Activated CD8-positive, alpha-beta memory T cell treated with anti-CD3 and anti-CD28 coated beads, Interleukin-2, amount 50 U/mL, for 24 hours (primary cell): ENCODE results near the gene CACNB2.

Source experiments
- DNase-seq: peaks from one replicate; pipeline ENCODE4 v3.0.0-alpha.2; 2020; ENCODE audit errors: extremely low read depth

CACNB2 gene

DNA sequence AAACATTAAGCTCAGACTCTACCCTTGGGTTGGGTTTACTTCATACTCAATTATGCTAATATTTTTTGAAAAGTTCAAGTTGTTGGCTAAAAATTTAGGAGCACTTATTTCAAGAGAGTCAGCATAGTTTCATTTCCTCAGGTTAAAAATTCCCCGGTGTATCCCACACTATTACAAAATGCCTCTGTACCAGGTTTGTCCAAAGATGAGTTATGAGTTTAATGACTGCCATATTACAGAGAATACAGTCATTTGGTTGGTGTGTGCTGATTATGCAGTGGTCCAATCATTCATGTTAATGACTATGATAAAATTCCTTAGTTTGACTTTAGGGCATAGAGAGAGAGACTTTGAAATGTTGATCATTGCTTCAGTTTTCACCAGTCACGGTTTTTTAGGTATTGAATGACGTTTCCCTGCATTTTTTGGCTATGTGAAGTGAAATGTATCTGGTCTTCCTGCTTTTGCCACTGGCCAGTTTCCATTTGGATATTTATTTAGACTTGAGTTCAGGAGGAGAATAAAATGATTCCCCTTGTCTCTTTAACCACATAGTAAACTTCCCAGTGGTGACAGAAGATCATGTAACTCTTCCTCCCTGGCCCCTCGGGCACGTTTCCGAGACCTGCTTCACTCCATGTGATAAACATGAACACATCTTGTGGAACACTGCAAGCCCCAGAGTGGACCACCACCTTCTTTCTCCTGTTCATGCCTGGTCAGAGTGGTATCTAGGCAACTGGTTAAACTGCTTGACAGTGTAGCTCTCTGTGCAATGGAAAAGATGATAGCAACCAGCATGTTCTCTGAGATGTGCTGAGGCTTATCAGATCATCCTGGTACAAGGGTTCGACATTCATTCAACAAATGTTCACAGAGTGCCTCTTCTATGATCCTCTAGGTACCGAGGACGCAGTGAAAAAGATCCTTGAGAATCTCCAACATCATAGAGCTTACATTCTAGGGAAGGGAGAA lies 153.6 kb downstream of the CACNB2 start:
- DNase-seq: no peak

DNA sequence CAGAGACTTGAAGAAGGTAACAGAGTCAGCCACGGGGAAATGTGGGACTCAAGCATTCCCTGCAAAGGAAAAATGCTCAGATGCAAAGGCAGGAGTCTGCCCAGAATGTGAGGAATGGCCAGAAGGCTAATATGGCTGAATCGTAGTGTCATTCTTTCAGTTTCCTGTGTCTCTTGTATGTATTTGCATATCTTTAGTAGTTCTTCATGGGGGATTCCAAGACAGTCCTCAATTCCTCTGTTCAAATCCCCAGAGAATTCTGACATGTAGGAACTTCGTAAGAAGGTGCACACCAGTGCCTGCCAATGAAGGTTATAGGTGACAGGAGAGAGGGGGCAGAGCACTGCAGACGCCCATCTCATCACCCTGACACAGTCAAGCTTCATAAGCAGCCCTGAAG lies 154.4 kb downstream of the CACNB2 start:
- no peak for DNase-seq

DNA sequence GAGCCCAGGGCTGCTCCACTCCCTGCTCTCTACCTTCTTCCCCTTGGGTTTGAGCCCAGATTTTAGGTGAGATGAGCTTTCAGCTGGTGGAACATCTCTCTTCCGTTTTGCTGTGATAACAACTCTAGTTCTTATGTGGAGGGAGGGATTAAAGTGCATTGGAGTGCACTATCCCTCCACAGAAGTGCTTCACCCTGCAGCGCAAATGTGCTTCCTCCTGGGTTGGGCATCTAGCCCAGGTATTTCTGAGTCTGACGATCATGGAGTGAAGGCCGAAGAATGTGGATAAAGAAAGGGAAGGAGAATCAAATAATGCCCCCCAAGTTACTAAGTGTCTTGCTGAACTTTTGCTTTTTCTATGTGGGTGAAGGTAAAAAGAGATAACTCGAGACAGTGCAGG lies 157.4 kb downstream of the CACNB2 start:
- no peak for DNase-seq

DNA sequence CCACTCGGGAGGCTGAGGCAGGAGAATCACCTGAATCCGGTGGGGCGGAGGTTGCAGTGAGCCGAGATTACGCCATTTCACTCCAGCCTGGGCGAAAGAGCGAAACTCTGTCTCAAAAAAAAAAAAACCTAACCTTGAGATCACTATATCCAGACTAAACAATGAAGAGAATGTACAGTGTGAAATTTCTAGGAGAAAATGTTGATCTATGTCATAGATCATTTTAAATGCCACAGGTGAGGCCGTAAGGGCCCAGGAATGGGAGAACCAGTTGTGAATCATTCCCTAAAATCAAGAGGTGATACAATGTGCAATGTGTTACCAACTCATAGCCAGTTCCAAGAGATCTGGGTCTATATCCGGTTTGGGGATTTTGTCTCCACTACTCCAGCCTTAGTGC lies 158.0 kb downstream of the CACNB2 start:
- no peak for DNase-seq

DNA sequence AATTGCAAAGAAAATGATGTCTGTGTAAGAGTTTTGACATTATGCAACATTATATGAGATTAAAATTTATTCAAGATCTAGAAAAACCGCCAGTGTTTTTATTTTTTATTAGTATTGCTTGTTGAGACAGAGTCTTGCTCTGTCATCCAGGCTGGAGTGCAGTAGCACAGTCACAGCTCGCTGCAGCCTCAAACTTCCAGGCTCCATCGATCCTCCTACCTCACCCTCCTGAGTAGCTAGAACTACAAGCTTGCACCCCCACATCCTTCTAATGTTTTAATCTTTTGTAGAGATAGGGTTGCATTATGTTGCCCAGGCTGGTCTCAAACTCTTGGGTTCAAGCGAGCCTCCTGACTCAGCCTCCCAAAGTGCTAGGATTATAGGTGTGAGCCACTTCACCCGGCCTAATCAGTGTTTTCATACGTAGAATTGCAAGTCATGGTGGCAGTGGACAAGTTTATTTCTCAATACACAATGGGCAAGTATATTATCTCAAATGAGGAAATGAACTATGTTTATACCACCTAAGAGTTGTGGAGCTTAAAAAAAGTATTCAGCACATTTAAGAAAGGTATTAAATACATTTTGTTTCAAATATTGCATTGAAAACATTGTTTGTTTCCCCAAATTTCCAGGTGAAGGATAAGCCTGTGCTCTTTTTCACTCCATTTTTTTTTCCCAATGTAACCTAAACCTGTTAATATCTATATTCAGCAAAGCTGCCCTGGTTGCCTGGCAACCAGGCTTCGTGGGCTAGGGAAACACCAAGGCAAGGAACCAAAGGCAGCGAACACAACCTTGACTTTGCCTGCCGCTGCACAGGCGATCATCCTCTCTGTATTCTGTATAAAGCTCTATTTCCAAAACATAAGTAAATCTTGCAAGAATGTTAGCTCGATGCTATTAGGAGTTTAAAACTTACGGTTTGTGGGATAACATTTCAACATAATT lies 163.9 kb downstream of the CACNB2 start:
- DNase-seq: no peak

DNA sequence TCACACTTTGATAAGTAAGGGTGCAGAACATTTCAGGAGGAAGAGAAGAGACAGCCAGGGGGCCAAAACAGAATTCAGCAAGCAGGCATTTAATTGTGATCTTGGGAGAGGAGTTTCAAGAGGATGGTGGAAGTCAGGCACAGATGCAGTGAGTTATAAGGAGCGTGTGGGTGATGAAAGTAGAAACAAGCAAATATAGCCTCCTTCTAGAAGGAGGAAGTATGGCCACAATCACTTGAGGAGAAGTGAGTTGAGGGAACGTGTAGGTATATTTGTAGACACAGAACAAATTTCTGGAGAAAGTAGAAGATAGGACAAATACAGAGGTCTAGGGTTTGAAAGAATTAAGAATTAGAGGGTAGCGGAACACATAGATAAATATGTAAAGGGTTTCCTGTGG lies 165.8 kb downstream of the CACNB2 start:
- DNase-seq: no peak

DNA sequence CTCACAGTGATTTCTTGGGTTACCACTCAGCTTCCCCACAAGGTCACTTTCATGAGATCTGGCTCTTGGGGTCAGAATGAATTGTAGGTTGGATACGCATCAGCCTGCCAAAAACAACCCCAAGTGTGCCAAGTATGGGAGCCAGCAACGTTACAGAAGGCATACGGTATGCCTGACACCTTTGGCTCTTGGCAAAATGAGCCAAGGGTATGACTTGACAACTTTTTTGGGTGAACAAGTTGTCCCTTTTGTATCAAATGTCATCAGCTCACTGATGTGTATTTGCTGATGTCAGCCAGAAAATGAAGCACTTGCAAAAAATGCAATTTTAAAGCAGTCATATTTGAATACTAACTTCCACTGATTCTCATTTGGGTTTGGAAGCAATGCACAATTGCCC lies 168.4 kb downstream of the CACNB2 start:
- no peak for DNase-seq

DNA sequence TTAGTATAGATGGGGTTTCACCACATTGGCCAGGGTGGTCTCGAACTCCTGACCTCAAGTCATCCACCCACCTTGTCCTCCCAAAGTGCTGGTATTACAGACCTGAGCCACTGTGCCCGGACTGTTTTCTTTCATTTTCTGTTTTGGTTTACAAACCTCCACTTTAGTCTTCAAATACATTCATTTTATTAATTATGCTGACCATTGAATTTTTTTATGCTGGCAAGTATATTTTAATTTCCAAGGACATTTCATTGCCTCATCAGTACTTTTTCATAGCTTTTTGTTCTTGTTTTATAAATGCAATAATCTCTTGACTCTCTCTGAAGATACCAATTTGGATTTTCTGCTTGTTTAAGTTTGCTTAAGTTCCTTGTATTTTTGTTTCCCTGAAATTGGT lies 170.5 kb downstream of the CACNB2 start:
- DNase-seq: no peak

DNA sequence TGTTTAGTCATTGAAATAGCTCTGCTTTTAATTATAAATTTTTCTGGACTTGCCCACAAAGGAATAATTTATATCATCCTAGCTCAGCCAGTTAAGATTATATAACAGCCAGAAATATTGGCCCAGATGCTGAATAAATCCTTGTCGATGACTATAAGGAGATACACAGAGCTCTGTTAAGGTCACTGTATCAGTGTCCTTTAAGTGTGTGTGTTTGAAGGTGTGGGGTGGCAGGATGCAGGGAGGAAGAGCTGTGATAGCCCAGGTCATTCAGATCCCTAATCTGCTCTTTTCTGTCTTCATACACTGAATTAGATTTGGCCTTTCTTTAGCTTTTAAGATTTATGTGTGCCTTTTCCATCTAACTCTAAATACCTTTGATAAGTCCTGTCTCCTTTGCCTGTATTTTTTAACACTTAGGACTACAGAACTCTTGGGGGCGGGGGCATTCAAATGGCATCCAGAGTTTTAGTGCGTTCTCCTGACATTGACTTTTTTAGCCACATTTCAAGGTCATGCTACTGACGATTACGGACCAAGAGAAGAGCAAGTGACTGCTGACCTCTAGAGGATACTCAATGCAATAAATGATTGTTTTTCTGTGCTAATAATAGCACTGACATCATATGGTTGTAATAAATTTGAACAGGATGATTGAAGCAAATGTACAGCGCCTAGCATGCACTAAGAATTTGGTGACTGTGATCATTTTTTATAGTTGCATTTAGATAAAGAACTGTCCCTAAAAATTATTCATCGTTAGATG lies 172.3 kb downstream of the CACNB2 start:
- DNase-seq: no peak

DNA sequence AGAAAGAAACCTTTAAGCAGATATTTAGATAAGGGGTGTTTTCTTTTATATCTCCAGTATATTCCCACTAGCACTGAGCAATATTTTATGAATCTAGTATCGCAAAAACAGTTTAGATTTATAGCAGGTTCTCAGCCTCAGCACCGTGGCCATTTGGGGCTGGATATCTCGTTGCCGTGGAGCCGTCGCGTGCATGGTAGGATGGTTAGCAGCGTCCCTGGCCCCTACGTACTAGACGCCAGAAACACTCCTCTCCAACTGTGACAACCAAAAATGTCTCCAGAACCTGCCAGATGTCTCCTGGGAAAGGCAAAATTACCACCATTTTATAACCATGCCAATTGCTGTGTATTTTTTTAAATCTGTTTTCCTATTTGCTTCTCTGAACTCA lies 172.9 kb downstream of the CACNB2 start:
- no peak for DNase-seq

DNA sequence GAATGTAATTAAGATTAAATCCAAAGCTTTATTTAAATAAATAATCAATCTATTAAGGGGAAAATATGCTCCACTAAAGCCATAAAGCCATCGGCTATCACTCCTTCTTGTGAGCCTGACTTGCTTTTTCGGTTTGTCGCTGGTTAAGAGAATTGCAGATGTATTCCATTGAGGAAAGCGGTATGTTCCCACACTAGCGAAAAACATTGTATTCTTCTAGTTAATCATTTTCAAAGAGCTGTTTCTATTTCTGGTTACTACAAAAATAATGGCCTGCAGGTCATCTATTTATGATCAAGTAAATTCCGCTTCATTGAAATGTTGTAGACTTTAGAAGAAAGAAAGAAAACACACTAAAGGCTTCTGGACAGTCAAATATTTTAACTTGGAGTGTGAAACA lies 173.4 kb downstream of the CACNB2 start:
- no peak for DNase-seq

DNA sequence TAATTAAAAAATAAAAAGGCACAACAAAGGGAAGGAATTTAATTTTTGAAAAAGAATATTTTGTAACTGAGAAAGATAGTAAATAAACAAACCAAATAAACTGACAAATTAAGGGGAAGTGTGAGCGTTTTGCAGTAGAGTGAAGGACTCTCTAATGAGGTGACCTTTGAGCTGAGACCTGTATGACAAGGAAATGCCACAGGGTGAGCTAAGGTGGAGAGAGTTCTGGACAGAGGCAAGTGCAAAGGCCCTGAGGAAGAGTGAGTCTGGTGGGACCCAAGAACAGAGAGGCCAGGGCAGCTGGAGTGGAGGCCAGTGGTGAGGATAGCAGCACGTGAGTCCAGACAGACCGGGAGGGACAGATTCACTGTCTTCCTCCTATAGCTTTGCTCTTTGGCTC lies 179.4 kb downstream of the CACNB2 start:
- DNase-seq: no peak

DNA sequence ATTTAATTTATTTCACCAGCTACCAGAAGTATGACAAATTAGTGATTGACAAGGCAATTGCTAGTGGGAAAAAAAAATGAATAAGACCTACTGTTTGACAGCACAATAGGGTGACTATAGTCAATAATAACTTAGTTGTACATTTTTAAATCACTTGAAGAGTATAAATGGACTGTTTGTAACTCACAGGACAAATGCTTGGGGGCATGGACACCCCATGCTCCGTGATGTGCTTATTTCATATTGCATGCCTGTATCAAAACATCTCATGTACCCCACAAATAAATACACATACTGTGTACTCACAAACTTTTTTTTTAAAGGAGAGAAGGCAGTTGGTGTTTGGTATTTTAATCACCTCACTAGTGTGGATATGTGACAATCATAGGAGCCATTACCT lies 181.1 kb downstream of the CACNB2 start:
- DNase-seq: no peak

DNA sequence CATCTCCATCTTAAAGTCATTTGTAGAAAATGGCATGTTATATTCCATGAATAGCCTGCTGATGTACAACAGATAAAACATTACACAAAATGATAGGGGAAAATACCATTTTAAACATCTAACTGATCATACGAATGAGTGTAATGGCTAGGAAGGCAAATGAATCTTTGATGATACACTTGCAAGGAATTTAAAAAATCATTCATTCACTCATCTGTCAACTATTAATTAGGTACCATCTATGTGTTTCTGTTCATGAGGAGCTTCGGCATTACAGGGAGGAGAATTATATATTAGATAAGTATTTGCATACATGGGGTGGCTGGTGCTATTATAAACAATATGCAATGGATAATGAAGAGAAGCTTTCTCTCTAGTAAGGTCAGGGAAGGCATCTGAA lies 183.7 kb downstream of the CACNB2 start:
- no peak for DNase-seq

DNA sequence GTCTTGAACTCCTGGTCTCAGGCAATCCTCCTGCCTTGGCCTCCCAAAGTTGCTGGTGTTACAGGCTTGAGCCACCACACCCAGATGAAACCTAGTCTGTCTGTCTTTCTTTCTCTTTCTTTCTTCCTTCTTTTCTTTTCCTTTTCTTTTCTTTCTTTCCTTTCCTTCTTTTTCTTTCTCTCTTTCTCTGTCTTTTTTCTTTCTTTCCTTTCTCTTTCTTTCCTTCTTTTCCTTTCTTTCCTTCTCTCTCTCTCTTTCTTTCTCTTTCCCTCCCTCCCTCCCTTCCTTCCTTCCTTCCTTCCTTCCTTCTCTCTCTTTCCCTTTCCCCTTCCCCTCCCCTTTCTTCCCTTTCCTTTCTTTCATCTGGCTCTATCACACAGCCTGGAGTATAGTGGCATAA lies 185.2 kb downstream of the CACNB2 start:
- DNase-seq: no peak

DNA sequence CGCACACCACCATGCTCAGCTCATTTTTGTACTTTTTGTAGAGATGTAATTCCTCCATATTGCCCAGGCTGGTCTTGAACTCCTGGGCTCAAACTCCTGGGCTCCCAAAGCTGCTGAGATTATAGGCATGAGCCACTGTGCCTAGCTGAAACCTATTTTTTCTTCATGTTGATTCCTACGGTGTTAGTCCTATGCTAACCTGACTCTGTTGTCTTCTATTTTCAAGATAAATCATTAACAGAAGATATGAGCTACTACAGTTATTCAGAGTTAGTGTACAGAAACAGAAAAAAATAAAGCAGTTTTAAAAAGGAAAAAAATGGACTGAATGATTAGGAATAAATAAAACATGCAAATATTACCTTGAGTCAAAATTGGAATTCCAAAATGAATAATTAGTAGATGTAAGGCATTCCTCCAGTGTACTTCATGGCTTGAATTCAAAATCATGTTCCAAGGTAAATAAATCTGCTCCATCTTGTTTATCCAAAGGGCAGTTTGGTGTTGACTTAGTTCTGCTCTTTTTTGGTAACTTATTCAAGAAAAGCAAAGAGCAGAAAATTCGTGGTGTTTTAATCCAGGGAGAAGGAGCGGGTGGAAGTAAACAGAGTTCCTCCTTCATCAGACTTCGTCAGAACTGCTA lies 185.8 kb downstream of the CACNB2 start:
- no peak for DNase-seq

DNA sequence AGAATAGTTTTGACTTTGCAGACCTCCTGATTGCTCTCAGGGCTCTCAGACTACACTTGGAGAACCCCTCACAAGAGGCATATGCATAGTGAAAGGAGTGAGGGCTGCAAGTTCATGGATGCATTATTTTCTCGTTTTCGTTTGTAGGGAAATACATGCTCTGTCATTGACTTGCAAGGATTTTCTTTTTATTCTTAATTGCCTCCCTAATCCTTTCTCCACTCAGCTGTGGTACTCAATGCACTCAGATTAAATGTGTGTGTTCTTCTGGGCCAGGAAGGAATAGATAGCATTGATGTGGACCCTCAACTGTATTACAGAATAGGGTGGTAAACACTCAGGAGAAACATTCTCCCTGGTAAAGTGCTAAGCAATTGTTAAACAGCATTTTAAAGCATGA lies 188.7 kb downstream of the CACNB2 start:
- DNase-seq: no peak

DNA sequence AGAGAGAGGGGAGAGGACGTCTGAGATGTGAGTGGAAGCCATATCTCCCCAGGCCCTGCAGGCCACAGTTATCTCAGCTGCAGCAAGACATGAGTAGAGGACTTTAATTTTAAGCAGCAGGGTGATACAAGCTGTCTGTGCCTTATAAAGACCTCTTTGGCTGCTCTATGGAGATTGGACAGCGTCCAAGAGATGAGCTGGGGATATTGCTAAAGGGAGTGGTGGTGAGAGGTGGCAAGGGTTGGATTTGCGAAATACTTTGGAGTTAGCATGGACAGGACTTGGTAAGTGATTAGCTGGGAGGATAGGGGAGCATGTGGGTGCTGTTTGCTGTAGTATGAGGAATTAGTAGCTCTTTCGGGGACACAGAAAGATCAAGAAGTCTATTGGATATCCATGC lies 191.8 kb downstream of the CACNB2 start:
- no peak for DNase-seq

DNA sequence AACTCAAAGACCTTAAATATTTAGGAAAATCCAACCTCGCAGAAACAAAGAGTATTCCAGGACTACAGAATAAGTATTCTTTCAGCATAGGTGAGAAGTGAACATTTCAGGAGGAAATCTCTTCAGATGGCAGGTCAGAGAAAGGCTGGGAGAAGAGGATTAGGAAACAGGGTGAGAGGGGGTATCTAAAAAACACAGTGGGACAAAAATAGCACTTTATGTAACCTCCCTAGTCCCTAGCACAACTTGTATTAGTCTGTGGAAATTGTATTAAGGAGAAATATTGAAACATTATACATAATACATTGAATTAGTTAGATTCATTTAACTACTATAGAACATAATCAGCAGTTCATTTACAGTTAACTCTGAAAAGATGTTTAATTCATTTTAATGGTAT lies 192.3 kb downstream of the CACNB2 start:
- DNase-seq: no peak

DNA sequence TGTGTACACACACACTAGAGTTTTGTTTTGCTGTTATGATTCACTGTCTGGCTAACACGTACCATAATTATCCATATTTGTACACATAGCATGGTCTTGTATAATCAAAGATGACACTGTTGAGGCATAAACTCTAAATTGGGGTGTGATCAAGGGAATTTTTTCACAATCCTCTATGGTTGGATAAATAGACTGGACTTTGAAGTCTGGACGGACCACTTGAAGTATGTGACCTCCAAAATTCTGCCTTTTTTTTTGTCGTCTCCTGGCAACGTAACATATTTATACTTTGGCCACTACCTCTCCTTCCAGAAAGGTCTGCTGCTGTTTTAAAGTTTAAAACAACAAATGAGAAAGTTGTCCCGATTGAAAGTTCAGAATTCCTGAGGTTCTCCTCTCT lies 193.4 kb downstream of the CACNB2 start:
- DNase-seq: no peak

DNA sequence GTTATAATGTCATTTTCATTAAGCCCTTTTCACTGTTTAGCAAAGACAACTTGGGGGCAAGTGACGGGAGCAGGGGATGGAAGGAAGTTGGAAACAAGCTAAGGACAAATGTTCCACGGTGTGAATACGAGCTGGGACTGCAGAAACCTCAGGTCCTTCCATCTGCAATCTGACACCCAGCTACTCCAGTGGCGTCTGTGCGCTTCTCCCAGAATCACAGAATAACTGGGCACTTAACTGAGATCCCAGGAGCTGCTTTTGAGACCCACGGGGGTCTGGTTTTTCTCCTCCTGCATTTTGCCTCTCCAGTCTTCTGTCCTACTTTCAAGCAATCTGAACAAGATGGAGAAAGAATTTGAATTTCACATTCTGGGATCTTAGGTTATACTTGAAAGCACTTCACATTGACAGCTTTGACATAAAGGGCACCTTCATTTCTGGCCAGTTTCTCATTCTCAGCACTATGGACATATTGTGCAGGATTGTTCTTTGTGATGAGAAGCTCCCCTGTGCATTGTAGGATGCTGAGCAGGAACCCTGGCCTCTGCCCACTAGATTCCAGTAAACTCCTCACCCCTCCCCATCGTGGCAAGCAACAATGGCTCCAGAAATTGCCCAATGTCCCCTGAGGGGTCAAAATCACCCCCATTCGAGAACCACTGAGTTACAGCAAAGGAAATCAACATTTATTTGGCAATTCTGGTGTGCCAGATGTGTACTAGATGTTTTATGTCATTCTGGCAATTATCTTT lies 194.1 kb downstream of the CACNB2 start:
- DNase-seq: no peak
